HPDE6-E6E7 (cell line): ENCODE measurements around the gene DIP2A.

Source experiments
- DNase-seq: peaks from one replicate; pipeline ENCODE4 v3.0.0; 2011; ENCODE audit warnings: missing footprints; ENCODE audit errors: extremely low spot score

Gene DIP2A

GRCh38 chr21:46480466-46480865 lies 21.8 kb downstream of the DIP2A start:
- no peak for DNase-seq

GRCh38 chr21:46482225-46482845 lies 23.6 kb downstream of the DIP2A start:
- no peak for DNase-seq

- no peak for DNase-seq
Measured at GRCh38 chr21:46482846-46483231, 24.1 kb downstream of the DIP2A start.

DNA sequence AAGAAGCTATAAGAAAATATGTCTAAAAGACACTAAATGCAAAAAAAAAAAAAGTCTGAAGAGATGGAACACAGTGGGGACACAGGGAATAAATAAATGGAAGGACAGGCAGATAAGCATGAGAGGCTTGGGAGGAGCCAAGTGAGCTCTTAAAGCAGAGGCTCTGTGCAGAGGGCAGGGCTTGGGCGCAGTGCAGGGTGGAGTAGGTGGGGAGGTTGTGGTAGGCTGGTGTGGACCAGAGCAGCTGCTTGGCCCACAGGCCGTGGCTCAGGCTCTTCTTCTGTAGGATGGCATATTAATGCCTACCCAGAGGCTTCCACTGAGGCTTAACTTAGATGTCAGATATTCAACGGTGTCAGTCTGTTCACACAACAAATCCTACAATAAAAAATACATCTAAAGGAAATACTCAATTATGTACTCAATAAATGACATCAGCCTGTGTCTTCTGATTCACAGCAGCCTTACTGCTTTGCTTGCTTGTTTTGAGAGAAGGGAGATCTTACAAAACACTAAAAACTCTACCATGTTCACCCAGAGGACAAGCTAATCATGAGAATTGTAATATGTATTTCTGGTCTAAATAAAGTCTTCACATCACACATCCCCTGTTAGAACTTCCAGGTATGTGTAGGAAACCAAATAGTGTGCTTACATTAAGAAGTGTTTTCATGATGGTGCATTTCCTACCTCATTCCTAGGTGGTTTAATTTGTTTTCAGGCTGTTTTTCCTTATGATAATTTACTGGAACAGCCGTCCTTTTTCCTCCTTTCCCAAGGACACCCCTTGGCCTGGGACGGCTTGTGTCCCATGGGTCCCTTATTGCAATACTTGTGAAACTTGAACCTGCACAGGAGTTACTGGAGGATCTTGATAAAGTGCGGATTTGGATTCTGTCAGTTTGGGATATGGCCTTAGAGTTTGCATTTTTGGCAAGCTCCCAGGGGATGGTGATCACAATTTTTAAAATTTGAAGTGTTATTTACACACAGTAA lies 24.9 kb downstream of the DIP2A start:
- DNase-seq: no peak

GRCh38 chr21:46486481-46487126 lies 27.9 kb downstream of the DIP2A start:
- no peak for DNase-seq

DNA sequence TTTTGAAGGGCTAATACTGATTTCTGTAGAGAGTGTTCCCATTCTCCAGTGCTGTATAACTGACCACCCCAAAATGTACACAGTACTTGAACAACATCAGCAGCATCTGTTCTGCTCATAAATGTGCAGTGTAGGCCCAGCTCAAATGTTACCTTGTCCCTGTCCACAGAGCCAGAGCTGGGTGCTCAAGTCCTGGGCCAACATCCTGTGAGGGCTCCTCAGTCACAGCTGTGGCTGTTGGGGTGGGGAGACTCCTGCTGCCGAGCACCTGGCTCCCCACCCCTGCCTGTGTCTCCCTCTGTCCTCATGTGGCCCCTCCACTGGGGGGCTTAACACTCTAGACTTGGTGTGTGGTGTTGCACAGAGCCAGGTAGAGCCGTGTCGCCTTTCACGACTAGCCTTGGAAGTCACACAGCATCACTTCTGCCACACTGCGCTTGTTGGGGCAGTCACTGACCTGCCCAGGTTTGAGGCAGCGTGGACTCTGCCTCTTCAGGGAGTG lies 30.5 kb downstream of the DIP2A start:
- no peak for DNase-seq

DNA sequence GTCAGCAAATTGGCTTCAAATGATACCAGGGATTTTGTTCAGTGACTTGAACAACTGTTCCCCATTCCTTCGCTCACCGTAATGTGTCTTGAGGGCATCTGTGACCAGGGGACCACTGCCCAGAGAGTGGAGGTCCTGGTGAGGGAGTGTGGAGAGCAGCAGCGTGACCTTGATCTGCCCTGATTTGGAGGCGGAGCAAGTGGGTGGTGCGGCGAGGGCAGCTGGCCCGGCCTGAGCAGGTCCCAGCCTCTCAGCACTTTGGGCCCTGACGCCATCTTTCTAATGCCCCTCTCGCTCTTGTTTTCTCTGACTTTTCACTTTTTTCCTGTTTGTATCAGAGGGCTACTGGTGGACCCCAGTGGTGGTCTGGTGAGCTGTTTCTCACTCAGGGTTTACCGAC lies 31.1 kb downstream of the DIP2A start:
- DNase-seq: no peak

GRCh38 chr21:46491553-46491952 lies 32.9 kb downstream of the DIP2A start:
- no peak for DNase-seq

GRCh38 chr21:46492851-46493250 lies 34.2 kb downstream of the DIP2A start:
- no peak for DNase-seq

DNA sequence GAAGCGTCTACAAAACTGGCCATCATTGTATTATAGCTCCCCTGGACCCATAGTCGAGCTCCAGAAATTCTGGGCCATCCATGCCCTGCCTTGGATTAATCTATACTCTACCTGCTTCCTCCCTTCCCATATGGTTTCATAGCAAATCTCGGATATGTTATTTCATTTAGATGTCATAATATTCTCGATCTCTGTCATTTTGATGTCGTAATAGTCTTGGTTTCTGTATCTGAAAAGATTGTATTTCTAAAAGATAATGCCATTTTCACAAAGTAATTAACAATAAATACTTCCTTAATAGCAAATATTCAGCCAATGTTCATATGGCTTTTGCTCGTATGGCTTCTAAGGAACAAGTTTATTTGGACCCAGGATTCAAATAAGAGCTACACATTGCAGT lies 35.1 kb downstream of the DIP2A start:
- no peak for DNase-seq

- no peak for DNase-seq
Measured at GRCh38 chr21:46498335-46499050, 39.8 kb downstream of the DIP2A start.

GRCh38 chr21:46500224-46500861 lies 41.7 kb downstream of the DIP2A start:
- no peak for DNase-seq

GRCh38 chr21:46503922-46504550 lies 45.3 kb downstream of the DIP2A start:
- no peak for DNase-seq

DNA sequence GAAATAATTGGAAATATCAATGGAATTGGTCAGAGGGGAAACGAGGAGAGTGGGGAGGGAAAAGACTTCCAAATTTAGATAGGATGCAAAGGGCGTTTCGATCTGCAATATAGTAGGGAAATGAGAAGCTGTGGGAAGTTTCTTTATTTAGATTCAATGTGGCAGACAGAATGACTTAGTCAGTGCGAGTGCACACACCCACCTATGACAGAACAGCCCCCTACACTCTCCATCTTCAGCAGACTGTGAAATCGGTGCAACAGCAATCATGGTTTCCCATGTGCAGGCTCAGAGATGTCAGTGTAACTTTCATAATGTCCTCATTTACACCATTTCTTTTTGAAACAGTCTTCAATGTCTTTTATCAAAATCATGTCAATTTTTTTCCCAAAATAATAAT lies 46.0 kb downstream of the DIP2A start:
- DNase-seq: no peak

DNA sequence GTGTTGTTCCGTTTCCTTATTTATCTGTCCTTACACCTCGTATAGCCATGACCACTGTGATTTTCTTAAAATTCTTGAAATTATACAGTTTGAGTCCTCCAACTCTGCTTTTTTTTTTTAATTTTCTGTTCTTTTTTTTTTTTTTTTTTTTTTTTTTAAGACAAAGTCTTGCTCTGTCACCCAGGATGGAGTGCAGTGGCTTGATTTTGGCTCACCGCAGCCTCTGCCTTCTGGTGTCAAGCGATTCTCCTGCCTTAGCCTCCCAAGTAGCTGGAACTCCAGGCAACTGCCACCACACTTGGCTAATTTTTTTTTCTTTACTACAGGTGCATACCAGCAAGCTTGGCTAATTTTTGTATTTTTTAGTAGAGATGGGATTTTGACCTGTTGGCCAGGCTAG lies 48.9 kb downstream of the DIP2A start:
- no peak for DNase-seq

GRCh38 chr21:46509741-46510502 lies 51.2 kb downstream of the DIP2A start:
- peak; percentile 66 for DNase-seq

GRCh38 chr21:46515109-46515508 lies 56.4 kb downstream of the DIP2A start:
- DNase-seq: peak; percentile 16

DNA sequence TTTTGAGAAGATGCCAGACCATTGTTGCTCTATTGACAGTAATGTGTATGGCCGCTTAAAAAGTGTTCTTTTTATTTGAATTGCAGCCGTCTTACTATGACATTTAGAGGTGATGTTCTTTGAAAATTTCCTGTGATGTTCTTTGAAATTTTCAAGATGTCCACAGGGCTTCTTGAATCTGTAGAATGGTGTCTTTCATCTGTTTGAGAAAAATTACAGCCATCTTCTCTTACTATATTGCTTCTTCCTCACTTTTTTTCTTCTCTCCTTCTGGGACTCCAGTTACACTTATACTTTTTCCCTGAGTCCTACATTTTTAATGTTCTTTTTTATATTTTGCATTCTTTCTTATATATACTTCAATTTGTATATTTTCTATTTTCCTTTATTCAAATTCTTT lies 57.4 kb downstream of the DIP2A start:
- DNase-seq: no peak

DNA sequence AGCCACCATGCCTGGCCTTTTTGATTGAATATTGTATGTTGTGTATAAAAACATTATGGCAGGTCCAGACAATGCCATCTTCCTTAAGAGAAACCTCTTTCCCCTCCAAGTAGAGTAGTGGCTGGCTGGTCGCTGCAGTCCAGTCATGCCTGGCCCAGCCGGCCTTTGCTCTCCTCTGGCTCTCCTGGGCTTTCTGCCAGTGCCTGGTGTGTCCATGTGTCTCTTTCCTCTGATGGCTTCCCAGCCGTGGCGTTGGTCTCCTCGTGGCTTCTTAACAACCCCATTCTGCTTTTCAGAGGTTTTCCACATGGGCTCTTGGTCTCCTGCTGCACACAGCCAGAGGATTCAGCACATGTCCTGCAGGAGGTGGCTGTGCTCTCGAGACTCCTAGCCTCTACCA lies 58.7 kb downstream of the DIP2A start:
- DNase-seq: no peak

- no peak for DNase-seq
Measured at GRCh38 chr21:46518983-46519583, 60.4 kb downstream of the DIP2A start.
